GM23338 (cell line): ENCODE measurements around the gene RASSF4. TPM values are rescaled to one million over a fixed set of nuclear protein-coding genes. Genes with fewer than 3 reads are reported as not detected.

ENCODE experiments used
- ATAC-seq: fragments of 200-7000 bp; cut with Tn5 transposase; 3 replicates; pipeline ENCODE4 v1.9.1; 2020
- DNase-seq: peaks from one replicate; pipeline ENCODE4 v3.0.0-alpha.2; 2015; ENCODE audit warnings: low spot score
- H2AFZ ChIP-seq: fragments of 200-600 bp; sonication (generic); 2 replicates; pipeline ENCODE4 v1.8.0; 2016; ENCODE audit warnings: antibody characterized with exemption, mild to moderate bottlenecking, moderate library complexity
- H3F3A ChIP-seq: fragments of 200-600 bp; sonication (generic); replicated peaks from 2 replicates; pipeline ENCODE4 v1.8.0; 2017; ENCODE audit warnings: antibody characterized with exemption, mixed run types, low read depth
- H3K27ac ChIP-seq: fragments of 200-600 bp; sonication (generic); 2 replicates; pipeline ENCODE4 v1.6.1; 2016; ENCODE audit warnings: low read depth
- H3K27me3 ChIP-seq: fragments of 200-600 bp; sonication (generic); 2 replicates; pipeline ENCODE4 v1.8.0; 2016; ENCODE audit warnings: mild to moderate bottlenecking, mixed run types, moderate library complexity; ENCODE audit not compliant: insufficient read depth
- H3K36me3 ChIP-seq: fragments of 200-600 bp; sonication (generic); 2 replicates; pipeline ENCODE4 v1.8.0; 2016; ENCODE audit warnings: mild to moderate bottlenecking; ENCODE audit not compliant: insufficient read depth
- H3K4me1 ChIP-seq: fragments of 200-600 bp; sonication (generic); 2 replicates; pipeline ENCODE4 v1.8.0; 2016; ENCODE audit warnings: mild to moderate bottlenecking, moderate library complexity; ENCODE audit not compliant: insufficient read depth
- H3K4me2 ChIP-seq: fragments of 200-600 bp; sonication (generic); 2 replicates; pipeline ENCODE4 v1.7.1; 2017; ENCODE audit warnings: mixed run types
- H3K4me3 ChIP-seq: fragments of 200-600 bp; sonication (generic); 2 replicates; pipeline ENCODE4 v1.6.1; 2016; ENCODE audit warnings: mixed run types
- H3K79me2 ChIP-seq: fragments of 200-600 bp; sonication (generic); replicated peaks from 2 replicates; pipeline ENCODE4 v1.8.0; 2017; ENCODE audit warnings: mild to moderate bottlenecking; ENCODE audit not compliant: insufficient read depth
- H3K9me2 ChIP-seq: fragments of 200-600 bp; sonication (generic); 2 replicates; pipeline ENCODE4 v1.8.0; 2017; ENCODE audit not compliant: insufficient read depth
- H4K20me1 ChIP-seq: fragments of 200-600 bp; sonication (generic); replicated peaks from 2 replicates; pipeline ENCODE4 v1.8.0; 2017; ENCODE audit warnings: mild to moderate bottlenecking; ENCODE audit not compliant: insufficient read depth
- H3K27ac Mint-ChIP-seq: 2 replicates; pipeline ENCODE4 v1.8.0; 2020; ENCODE audit warnings: inconsistent platforms, mild to moderate bottlenecking, moderate library complexity, mixed read lengths
- H3K27me3 Mint-ChIP-seq: 3 replicates; pipeline ENCODE4 v1.8.0; 2022; ENCODE audit warnings: low read depth, mild to moderate bottlenecking, moderate library complexity, mixed read lengths, inconsistent platforms; ENCODE audit not compliant: insufficient read depth, poor library complexity
- H3K36me3 Mint-ChIP-seq: 3 replicates; pipeline ENCODE4 v1.8.0; 2021; ENCODE audit warnings: low read depth, mild to moderate bottlenecking, inconsistent platforms, moderate library complexity, mixed read lengths
- H3K4me1 Mint-ChIP-seq: 3 replicates; pipeline ENCODE4 v1.8.0; 2020; ENCODE audit warnings: mild to moderate bottlenecking, inconsistent platforms, mixed read lengths
- H3K4me3 Mint-ChIP-seq: 3 replicates; pipeline ENCODE4 v1.8.0; 2021; ENCODE audit warnings: moderate library complexity, mild to moderate bottlenecking, inconsistent platforms, mixed read lengths
- H3K9me3 Mint-ChIP-seq: 3 replicates; pipeline ENCODE4 v1.8.0; 2020; ENCODE audit warnings: moderate library complexity, mild to moderate bottlenecking, inconsistent platforms, mixed read lengths
- CREB1 ChIP-seq: fragments of 250-450 bp; sonication (Bioruptor Pico); IDR thresholded peaks from 2 replicates; pipeline ENCODE4 v1.5.0; 2020; ENCODE audit warnings: low read depth, mild to moderate bottlenecking, moderate library complexity
- JUNB ChIP-seq: IDR thresholded peaks from one replicate; pipeline ENCODE4 v1.6.1; 2016; ENCODE audit warnings: antibody characterized with exemption; ENCODE audit not compliant: unreplicated experiment
- NANOG ChIP-seq: IDR thresholded peaks from 2 replicates; pipeline ENCODE4 v1.6.1; 2016; ENCODE audit warnings: antibody characterized with exemption, borderline replicate concordance
- POLR2AphosphoS5 ChIP-seq: IDR thresholded peaks from 2 replicates; pipeline ENCODE4 v1.6.1; 2016; ENCODE audit warnings: antibody characterized with exemption, low read depth
- STAT1 ChIP-seq: IDR thresholded peaks from one replicate; pipeline ENCODE4 v1.6.1; 2016; ENCODE audit warnings: antibody characterized with exemption; ENCODE audit not compliant: unreplicated experiment
- ZNF331 ChIP-seq: fragments of 250-450 bp; sonication (Bioruptor Pico); IDR thresholded peaks from 2 replicates; pipeline ENCODE4 v1.5.0; 2020; ENCODE audit warnings: low read depth, mild to moderate bottlenecking, moderate library complexity
- ZNF462 ChIP-seq: fragments of 250-450 bp; sonication (Bioruptor Pico); IDR thresholded peaks from 2 replicates; pipeline ENCODE4 v1.5.0; 2020; ENCODE audit warnings: mild to moderate bottlenecking, moderate library complexity
- polyA plus RNA-seq: library from polyadenylated mRNA; unstranded; fragments of >200 nt; fragmentation: Nextera tagmentation; extraction: Ambion mirVana; gene quantifications from 2 replicates; pipeline ENCODE4 v1.2.1, GENCODE V29; 2016
- total RNA-seq: library from RNA; depleted of rRNA; stranded (reverse); fragments of >200 nt; shearing (Covaris generic); gene quantifications from 2 replicates; pipeline ENCODE4 v1.2.3, GENCODE V29; 2014

Gene RASSF4
- total and polyA plus RNA-seq, 2 experiments from 2014 or later = 12.4 to 13.6 TPM

DNA sequence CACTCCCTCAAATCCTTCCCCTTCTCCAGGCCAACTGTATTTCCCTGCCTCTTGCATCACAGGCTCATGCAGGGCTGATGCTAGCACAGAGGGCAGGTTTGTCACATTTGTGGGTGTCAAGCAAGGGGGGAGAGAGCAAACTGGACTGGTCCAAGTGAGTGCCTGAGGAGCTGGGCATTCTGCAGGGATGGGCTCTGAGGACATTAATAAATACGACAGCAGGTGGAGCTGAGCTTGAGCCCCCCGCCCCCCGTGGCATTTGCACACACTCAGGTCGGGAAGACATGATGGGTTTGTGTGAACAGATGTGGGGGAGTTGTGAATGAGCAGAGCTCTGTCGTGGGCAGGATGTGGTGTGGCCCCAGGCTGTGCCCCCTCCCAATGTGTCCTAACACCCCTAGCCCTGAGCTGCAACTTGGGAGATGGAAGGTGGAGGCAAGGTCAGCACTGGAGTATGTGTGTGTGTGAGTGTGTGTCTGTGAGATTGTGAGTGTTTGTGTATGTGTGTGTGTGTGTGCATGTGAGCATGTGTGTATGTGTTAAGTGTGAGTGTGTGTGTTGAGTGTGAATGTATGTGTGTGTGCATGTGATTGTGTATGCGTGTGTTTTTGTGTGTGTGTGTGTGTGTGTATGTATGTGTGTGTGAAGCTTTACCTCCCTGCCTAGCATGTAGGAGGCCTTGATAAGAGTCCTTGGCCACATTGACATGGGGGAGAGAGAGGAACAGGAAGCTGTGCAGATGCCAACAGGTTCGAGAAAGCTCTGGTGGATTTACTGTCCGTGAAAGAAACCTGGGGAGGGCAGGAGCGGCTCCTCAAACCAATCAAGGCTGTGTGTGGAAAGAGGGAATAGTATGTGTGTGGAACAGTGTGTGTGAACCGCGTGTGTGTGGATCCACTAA is 9.1 kb downstream of the RASSF4 start (continued):
- TF ChIP-seq ZNF462 (no peak), ZNF331 (CRISPR knock-in tag) (no peak)

GRCh38 chr10:44969854-44970253 is 10.3 kb downstream of the RASSF4 start:
- Histone ChIP-seq H4K20me1 (no peaks in the 10 kb centered on the region), H3K36me3 (no peaks in the 10 kb centered on the region), H3K27ac (no peak overlapping the region), H3K79me2 (no peaks in the 10 kb centered on the region; the same call in 1 of the 2 replicates), H3K4me2 (no peak overlapping the region), H2AFZ (no peak overlapping the region), H3F3A (peaks cover 1% of the 10 kb centered on the region; the same call in 1 of the 2 replicates), H3K9me2 (peaks cover 9% of the 10 kb centered on the region; the same call in 1 of the 2 replicates), H3K4me1 (peaks cover 34% of the 10 kb centered on the region), H3K4me3 (no peak overlapping the region), H3K27me3 (no peaks in the 10 kb centered on the region)
- DNase-seq (no peak), ATAC-seq (no peak)
- H3K4me1 Mint-ChIP-seq = peaks cover 47% of the 10 kb centered on the region
- H3K27ac Mint-ChIP-seq = no peak overlapping the region
- no peaks in the 10 kb centered on the region; the same call in 2 of the 3 replicates for H3K9me3 Mint-ChIP-seq
- no peak overlapping the region for H3K4me3 Mint-ChIP-seq
- H3K27me3 Mint-ChIP-seq = peaks cover 17% of the 10 kb centered on the region
- peaks cover 22% of the 10 kb centered on the region for H3K36me3 Mint-ChIP-seq
- no peak for TF ChIP-seq NANOG
- TF ChIP-seq ZNF462 = no peak
- no peak for TF ChIP-seq JUNB
- no peak for TF ChIP-seq STAT1
- TF ChIP-seq POLR2AphosphoS5 = no peak
- TF ChIP-seq CREB1 = no peak
